WTC11 (cell line): ENCODE data around the gene TP73. TPM values are rescaled to one million over a fixed set of nuclear protein-coding genes. Genes with fewer than 3 reads are reported as not detected.

ENCODE experiments used
- ATAC-seq: fragments of 200-7000 bp; cut with Tn5 transposase; 2 replicates; pipeline ENCODE4 v1.10.0; 2021; ENCODE audit warnings: mild to moderate bottlenecking, moderate library complexity
- CTCF ChIA-PET: fragments of 300-600 bp; sonication (Branson Sonifier 250); formaldehyde crosslinking; loops from one replicate; lab custom pipeline; 2021; ENCODE audit warnings: antibody characterized with exemption; lab: Charles Lee
- POLR2A ChIA-PET: fragments of 350-600 bp; sonication (Branson Sonifier 250); formaldehyde crosslinking; loops from one replicate; lab custom pipeline; 2021; ENCODE audit warnings: antibody characterized with exemption; lab: Charles Lee
- DNase-seq: peaks from one replicate; pipeline ENCODE4 v3.0.0; 2021; ENCODE audit warnings: low spot score
- H3K27ac Mint-ChIP-seq: 2 replicates; pipeline ENCODE4 v1.8.0; 2021; ENCODE audit warnings: mixed read lengths
- H3K27me3 Mint-ChIP-seq: 2 replicates; pipeline ENCODE4 v1.8.0; 2021; ENCODE audit warnings: low read depth, mild to moderate bottlenecking, moderate library complexity, mixed read lengths
- H3K36me3 Mint-ChIP-seq: 2 replicates; pipeline ENCODE4 v1.8.0; 2021; ENCODE audit warnings: mixed read lengths
- H3K4me1 Mint-ChIP-seq: 2 replicates; pipeline ENCODE4 v1.8.0; 2022; ENCODE audit warnings: mixed read lengths
- H3K4me3 Mint-ChIP-seq: 2 replicates; pipeline ENCODE4 v1.8.0; 2021; ENCODE audit warnings: mild to moderate bottlenecking, moderate library complexity, mixed read lengths
- H3K9me3 Mint-ChIP-seq: 2 replicates; pipeline ENCODE4 v1.8.0; 2021; ENCODE audit warnings: mixed read lengths
- AFF4 ChIP-seq: sonication (generic); formaldehyde crosslinking; IDR thresholded peaks from 2 replicates; pipeline ENCODE4 v1.8.1; 2023; ENCODE audit warnings: mild to moderate bottlenecking, missing genetic modification reagents, borderline replicate concordance
- ATF1 ChIP-seq: sonication (generic); formaldehyde crosslinking; IDR thresholded peaks from 2 replicates; pipeline ENCODE4 v1.8.1; 2023; ENCODE audit warnings: mild to moderate bottlenecking, moderate library complexity, missing genetic modification reagents
- CREM ChIP-seq: sonication (generic); formaldehyde crosslinking; IDR thresholded peaks from 2 replicates; pipeline ENCODE4 v1.8.1; 2022; ENCODE audit warnings: mild to moderate bottlenecking, missing genetic modification reagents, moderate library complexity
- CTCF ChIP-seq: fragments of 200-600 bp; IDR thresholded peaks from 2 replicates; pipeline ENCODE4 v1.8.0; 2022; ENCODE audit warnings: antibody characterized with exemption
- GTF2I ChIP-seq: fragments of 250-450 bp; sonication (Bioruptor Pico); conservative IDR thresholded peaks from 2 replicates; pipeline ENCODE4 v1.4.0; 2021; ENCODE audit warnings: mild to moderate bottlenecking
- HMGA2 ChIP-seq: fragments of 250-450 bp; sonication (Bioruptor Pico); IDR thresholded peaks from 2 replicates; pipeline ENCODE4 v1.4.0; 2021; ENCODE audit warnings: mild to moderate bottlenecking, moderate library complexity
- IRF1 ChIP-seq: sonication (generic); formaldehyde crosslinking; IDR thresholded peaks from 2 replicates; pipeline ENCODE4 v1.8.0; 2023; ENCODE audit warnings: missing genetic modification reagents
- IRF2 ChIP-seq: sonication (generic); formaldehyde crosslinking; IDR thresholded peaks from 2 replicates; pipeline ENCODE4 v1.8.0; 2022; ENCODE audit warnings: low read depth, missing genetic modification reagents, borderline replicate concordance
- NR1H2 ChIP-seq: sonication (generic); formaldehyde crosslinking; IDR thresholded peaks from 2 replicates; pipeline ENCODE4 v1.9.0; 2021; ENCODE audit warnings: mild to moderate bottlenecking, moderate library complexity, missing genetic modification reagents
- SMAD4 ChIP-seq: sonication (generic); formaldehyde crosslinking; IDR thresholded peaks from 2 replicates; pipeline ENCODE4 v1.8.0; 2022; ENCODE audit warnings: mild to moderate bottlenecking, missing genetic modification reagents
- SP1 ChIP-seq: sonication (generic); formaldehyde crosslinking; conservative IDR thresholded peaks from 2 replicates; pipeline ENCODE4 v1.8.1; 2022; ENCODE audit warnings: missing genetic modification reagents
- TCF7 ChIP-seq: sonication (generic); formaldehyde crosslinking; IDR thresholded peaks from 2 replicates; pipeline ENCODE4 v1.8.0; 2022; ENCODE audit warnings: mild to moderate bottlenecking, low read depth, missing genetic modification reagents, moderate library complexity
- ZMAT4 ChIP-seq: fragments of 250-450 bp; sonication (Bioruptor Pico); IDR thresholded peaks from 2 replicates; pipeline ENCODE4 v1.9.0; 2021; ENCODE audit warnings: mild to moderate bottlenecking
- ZNF263 ChIP-seq: sonication (generic); formaldehyde crosslinking; IDR thresholded peaks from 2 replicates; pipeline ENCODE4 v1.8.1; 2022; ENCODE audit warnings: low read depth, mild to moderate bottlenecking, moderate library complexity, missing genetic modification reagents
- ZNF512 ChIP-seq: sonication (generic); formaldehyde crosslinking; IDR thresholded peaks from 2 replicates; pipeline ENCODE4 v1.8.1; 2022; ENCODE audit warnings: missing genetic modification reagents, borderline replicate concordance
- ZNF671 ChIP-seq: fragments of 250-450 bp; sonication (Bioruptor Pico); IDR thresholded peaks from 2 replicates; pipeline ENCODE4 v1.8.0; 2021; ENCODE audit warnings: mild to moderate bottlenecking
- total RNA-seq: library from RNA; stranded (reverse); gene quantifications from 3 replicates; pipeline ENCODE4 v1.2.3, GENCODE V29; 2021
- TF ChIP-seq, protein P1 (sequence below): fragments of 250-450 bp; sonication (Bioruptor Pico); IDR thresholded peaks from 2 replicates; pipeline ENCODE4 v1.9.0; 2021; ENCODE audit warnings: moderate library complexity, mild to moderate bottlenecking, inconsistent platforms, borderline replicate concordance
- TF ChIP-seq, protein P2 (sequence below): sonication (generic); formaldehyde crosslinking; IDR thresholded peaks from 2 replicates; pipeline ENCODE4 v1.8.0; 2022; ENCODE audit warnings: mild to moderate bottlenecking, missing genetic modification reagents
- TF ChIP-seq, protein P3 (sequence below): sonication (generic); formaldehyde crosslinking; IDR thresholded peaks from 2 replicates; pipeline ENCODE4 v1.8.0; 2022; ENCODE audit warnings: mild to moderate bottlenecking, missing genetic modification reagents

Gene TP73
- total RNA-seq, 1 experiment from 2014 or later: 5.7 TPM

DNA sequence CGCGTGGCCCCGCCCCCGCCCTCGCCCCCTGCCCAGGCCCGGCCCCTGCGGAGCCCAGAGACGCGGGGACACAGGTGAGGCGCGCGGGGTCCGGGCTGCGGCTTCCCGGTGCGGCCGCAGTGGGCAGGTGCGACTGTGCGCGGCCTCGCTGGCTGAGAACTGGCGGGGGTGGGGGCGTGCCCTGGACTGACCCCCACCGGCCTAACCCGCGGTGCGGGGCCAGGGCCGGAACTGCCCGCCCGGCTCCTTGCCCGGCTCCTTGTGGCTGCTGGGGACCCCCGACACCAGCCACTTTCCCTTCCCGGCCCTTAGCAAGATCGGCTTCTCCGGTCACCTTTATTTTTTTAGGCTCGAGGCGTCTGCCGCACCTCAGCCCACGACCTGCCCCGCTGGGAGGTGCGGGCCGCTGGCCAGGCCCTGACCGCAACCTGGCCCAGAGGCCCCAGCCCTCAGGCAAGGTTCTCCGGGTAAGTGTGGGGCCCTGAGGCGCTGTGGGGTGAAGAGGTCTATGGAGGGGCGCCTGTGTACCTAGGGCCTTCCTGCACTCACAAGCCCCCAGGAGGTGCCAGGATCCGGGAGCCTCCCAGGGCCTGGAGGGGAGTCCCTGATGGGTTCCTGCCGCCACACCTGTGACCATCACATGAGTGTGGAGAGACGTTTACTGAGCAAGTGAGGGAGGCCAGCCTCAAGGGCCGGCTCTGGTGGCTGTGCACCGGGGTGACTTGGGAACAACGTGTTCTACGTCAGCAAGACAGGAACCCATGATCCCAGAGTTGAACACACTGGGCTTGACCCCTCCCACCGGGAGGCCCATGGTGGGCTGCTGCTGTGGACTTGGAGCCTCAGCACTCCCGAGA lies 120.6 kb downstream of the TP73 start, which contains the start of gene SMIM1:
Gene SMIM1 (plus strand): TSS at position 35 of the 857 bp plus-strand sequence. CDS start 2,625 bp downstream, outside the sequence.
- POLR2A ChIA-PET: no interaction called here

GRCh38 chr1:3773572-3774275 lies 121.4 kb downstream of the TP73 start:
- H3K27ac Mint-ChIP-seq: no peak overlapping the region
- no peak for ATAC-seq
- H3K9me3 Mint-ChIP-seq: no peaks in the 10 kb centered on the region
- no peaks in the 10 kb centered on the region; the same call in none of the 2 replicates for H3K27me3 Mint-ChIP-seq
- H3K4me3 Mint-ChIP-seq: peak overlapping the region; percentile 57
- no peak for TF ChIP-seq IRF2 (CRISPR knock-in tag)
- no peak for TF ChIP-seq GTF2I
- no peak for TF ChIP-seq ZNF671 (CRISPR knock-in tag)
- no peak for TF ChIP-seq CTCF
- TF ChIP-seq, protein P1, sequence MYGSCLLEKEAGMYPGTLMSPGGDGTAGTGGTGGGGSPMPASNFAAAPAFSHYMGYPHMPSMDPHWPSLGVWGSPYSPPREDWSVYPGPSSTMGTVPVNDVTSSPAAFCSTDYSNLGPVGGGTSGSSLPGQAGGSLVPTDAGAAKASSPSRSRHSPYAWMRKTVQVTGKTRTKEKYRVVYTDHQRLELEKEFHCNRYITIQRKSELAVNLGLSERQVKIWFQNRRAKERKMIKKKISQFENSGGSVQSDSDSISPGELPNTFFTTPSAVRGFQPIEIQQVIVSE (CRISPR knock-in tag): no peak
- TF ChIP-seq, protein P2, sequence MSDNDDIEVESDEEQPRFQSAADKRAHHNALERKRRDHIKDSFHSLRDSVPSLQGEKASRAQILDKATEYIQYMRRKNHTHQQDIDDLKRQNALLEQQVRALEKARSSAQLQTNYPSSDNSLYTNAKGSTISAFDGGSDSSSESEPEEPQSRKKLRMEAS (CRISPR knock-in tag): no peak
- no peak for TF ChIP-seq NR1H2
- no peak for TF ChIP-seq ZNF263 (CRISPR knock-in tag)
- TF ChIP-seq ATF1 (CRISPR knock-in tag): no peak
- TF ChIP-seq IRF1 (CRISPR knock-in tag): no peak
- no peak for TF ChIP-seq HMGA2 (CRISPR knock-in tag)
- TF ChIP-seq SP1 (CRISPR knock-in tag): no peak
- no peak for TF ChIP-seq ZNF512
- no peak for TF ChIP-seq AFF4 (CRISPR knock-in tag)
- no peak for TF ChIP-seq ZMAT4
- no peak for TF ChIP-seq TCF7 (CRISPR knock-in tag)
- TF ChIP-seq, protein P3, sequence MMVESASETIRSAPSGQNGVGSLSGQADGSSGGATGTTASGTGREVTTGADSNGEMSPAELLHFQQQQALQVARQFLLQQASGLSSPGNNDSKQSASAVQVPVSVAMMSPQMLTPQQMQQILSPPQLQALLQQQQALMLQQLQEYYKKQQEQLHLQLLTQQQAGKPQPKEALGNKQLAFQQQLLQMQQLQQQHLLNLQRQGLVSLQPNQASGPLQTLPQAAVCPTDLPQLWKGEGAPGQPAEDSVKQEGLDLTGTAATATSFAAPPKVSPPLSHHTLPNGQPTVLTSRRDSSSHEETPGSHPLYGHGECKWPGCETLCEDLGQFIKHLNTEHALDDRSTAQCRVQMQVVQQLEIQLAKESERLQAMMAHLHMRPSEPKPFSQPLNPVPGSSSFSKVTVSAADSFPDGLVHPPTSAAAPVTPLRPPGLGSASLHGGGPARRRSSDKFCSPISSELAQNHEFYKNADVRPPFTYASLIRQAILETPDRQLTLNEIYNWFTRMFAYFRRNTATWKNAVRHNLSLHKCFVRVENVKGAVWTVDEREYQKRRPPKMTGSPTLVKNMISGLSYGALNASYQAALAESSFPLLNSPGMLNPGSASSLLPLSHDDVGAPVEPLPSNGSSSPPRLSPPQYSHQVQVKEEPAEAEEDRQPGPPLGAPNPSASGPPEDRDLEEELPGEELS (CRISPR knock-in tag): no peak
- TF ChIP-seq, all 79 proteins: peak for 0
- no peaks in the 10 kb centered on the region for H3K36me3 Mint-ChIP-seq
- H3K4me1 Mint-ChIP-seq: peaks cover 23% of the 10 kb centered on the region
- ChIA-PET CTCF (interaction anchor here (0.9 to 1.5 kb wide), 5 partner anchors 12 to 417 kb away, joined by 3 to 5 read pairs (median 3); no protein-coding TSS in a partner anchor), POLR2A (no interaction called here)
- no peak for DNase-seq

More for the DNA sequence above, 120.6 kb downstream of the TP73 start, which contains the start of gene SMIM1:
- H3K36me3 Mint-ChIP-seq: no peaks in the 10 kb centered on the region
- DNase-seq (no peak), ATAC-seq (peak; percentile 0; the same call in 1 of the 2 replicates)
- no peaks in the 10 kb centered on the region for H3K9me3 Mint-ChIP-seq
- H3K4me3 Mint-ChIP-seq: peak within 1 kb of the TSS; percentile 64
- no peaks in the 10 kb centered on the region; the same call in none of the 2 replicates for H3K27me3 Mint-ChIP-seq
- H3K4me1 Mint-ChIP-seq: peaks cover 23% of the 10 kb centered on the region
- no peak within 1 kb of the TSS for H3K27ac Mint-ChIP-seq
- CTCF ChIA-PET: interaction anchor here (0.9 to 1.5 kb wide), 4 partner anchors 12 to 55 kb away, joined by 3 to 5 read pairs (median 3); no protein-coding TSS in a partner anchor
- TF ChIP-seq CREM (CRISPR knock-in tag): 0 out of 2 replicates have a peak, but pooled peaks have one; percentile 30
- TF ChIP-seq SMAD4: no peak
